Measurements from ENCODE around the gene TUBA3E. TPM values are rescaled to one million over a fixed set of nuclear protein-coding genes. Genes with fewer than 3 reads are reported as not detected.

Gene TUBA3E
- total RNA-seq (2013) = not detected
- polyA plus RNA-seq (not detected), polyA minus RNA-seq (not detected in 2 replicates), total RNA-seq (0 to 0.30 (median 0) reads per million in 11 experiments)

DNA sequence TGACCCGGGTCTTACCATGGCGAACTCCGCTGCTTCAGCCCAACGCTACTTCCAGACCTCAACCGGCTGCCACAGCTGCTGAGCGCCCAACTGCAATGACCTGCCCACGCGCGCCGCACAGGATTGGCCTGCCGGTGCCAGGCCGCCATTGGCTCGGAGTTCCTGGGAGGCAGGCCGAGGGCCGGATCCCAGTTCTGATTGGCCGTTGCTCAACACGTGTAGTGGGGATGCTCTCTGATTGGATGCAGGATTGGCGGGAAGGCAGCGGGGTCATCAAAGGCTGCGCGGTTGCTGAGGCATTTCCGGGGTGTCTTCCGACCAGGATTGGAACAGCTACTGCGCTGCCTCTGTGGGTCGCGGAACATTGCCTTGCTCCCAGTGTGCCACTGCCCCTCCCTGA, at the start of gene TUBA3E:
Gene TUBA3E, minus strand, starts transcription at position 97 of the 400 bp plus-strand sequence. Its CDS starts 79 bp downstream, at position 18.
- H3K4me3 Mint-ChIP-seq = no peak within 1 kb of the TSS
- Histone ChIP-seq H3K9ac (ENCODE audit: insufficient read depth, low read length, poor library complexity, severe bottlenecking) (no peak within 1 kb of the TSS), H3K4me3 (replicated peaks in 1 of 3; ENCODE audit: low read depth in 2 of 3, low read length in 3 of 3) (no peak within 1 kb of the TSS), H3K27ac (ENCODE audit: low read depth in 1 of 2, low read length in 2 of 2) (no peak within 1 kb of the TSS), H3K79me2 (ENCODE audit: insufficient read depth, low read length) (no peaks in the 10 kb centered on the region), H3K36me3 (replicated peaks in 1 of 2; ENCODE audit: control insufficient read depth in 1 of 2, insufficient read depth in 2 of 2, low read length in 2 of 2) (no peaks in the 10 kb centered on the region), H3K4me2 (replicated peaks; ENCODE audit: extremely low read depth, low read length, poor library complexity, severe bottlenecking) (no peak within 1 kb of the TSS), H3K4me1 (ENCODE audit: control insufficient read depth in 1 of 2, insufficient read depth in 2 of 2, low read length in 2 of 2) (peaks cover 0 to 5% of the 10 kb centered on the region in 2 donors), H3K9me3 (replicated peaks in 1 of 2; ENCODE audit: control insufficient read depth in 1 of 2, insufficient read depth in 1 of 2, low read length in 2 of 2) (no peaks in the 10 kb centered on the region), H4K20me1 (ENCODE audit: insufficient read depth, low read length) (no peaks in the 10 kb centered on the region), H3K27me3 (ENCODE audit: control insufficient read depth in 2 of 2, insufficient read depth in 2 of 2, low read length in 2 of 2) (no peaks in the 10 kb centered on the region), H2AFZ (ENCODE audit: insufficient read depth, low read depth, low read length, poor library complexity, severe bottlenecking) (no peak within 1 kb of the TSS)
- H3K36me3 Mint-ChIP-seq = no peaks in the 10 kb centered on the region
- H3K27me3 Mint-ChIP-seq (ENCODE audit: low read depth in 3 of 3) = peaks cover 2 to 7% (median 4%) of the 10 kb centered on the region in 3 donors
- TF ChIP-seq, protein P1, sequence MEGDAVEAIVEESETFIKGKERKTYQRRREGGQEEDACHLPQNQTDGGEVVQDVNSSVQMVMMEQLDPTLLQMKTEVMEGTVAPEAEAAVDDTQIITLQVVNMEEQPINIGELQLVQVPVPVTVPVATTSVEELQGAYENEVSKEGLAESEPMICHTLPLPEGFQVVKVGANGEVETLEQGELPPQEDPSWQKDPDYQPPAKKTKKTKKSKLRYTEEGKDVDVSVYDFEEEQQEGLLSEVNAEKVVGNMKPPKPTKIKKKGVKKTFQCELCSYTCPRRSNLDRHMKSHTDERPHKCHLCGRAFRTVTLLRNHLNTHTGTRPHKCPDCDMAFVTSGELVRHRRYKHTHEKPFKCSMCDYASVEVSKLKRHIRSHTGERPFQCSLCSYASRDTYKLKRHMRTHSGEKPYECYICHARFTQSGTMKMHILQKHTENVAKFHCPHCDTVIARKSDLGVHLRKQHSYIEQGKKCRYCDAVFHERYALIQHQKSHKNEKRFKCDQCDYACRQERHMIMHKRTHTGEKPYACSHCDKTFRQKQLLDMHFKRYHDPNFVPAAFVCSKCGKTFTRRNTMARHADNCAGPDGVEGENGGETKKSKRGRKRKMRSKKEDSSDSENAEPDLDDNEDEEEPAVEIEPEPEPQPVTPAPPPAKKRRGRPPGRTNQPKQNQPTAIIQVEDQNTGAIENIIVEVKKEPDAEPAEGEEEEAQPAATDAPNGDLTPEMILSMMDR (IDR thresholded peaks at IDR 0.05) = no peak
- no peak for DNase-seq
- peaks cover 5% of the 10 kb centered on the region for H3K4me1 Mint-ChIP-seq
- intact Hi-C loops (cut with micrococcal nuclease) = no loop called here
- peaks cover 0 to 9% (median 7%) of the 10 kb centered on the region in 7 donors for H3K9me3 Mint-ChIP-seq
- H3K27ac Mint-ChIP-seq = peak within 1 kb of the TSS in 1 of 7 donors; percentile 2
- WGBS (ENCODE audit: insufficient coverage) = no CpG with 5 or more reads among the region's 26 CpGs

DNA sequence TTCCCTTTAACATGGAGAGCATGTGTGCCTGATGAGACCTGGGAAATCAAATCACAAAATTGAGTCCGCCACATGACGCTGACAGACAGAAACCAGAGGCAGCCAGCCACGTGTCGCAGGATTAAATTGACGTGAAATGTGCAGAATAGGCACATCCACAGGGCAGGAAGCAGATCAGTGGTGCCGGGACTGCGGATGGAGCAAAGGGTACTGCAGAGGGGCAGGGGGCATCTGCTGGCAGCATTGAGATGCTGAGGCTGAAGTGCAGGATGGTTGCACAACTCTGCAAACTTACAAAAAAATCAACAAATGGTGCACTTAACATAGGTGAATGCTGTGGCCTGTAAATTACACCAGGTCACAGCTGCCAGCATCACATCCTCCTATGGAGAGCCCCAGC, 48.2 kb upstream of the TUBA3E start:
- Histone ChIP-seq H3K79me2 (ENCODE audit: insufficient read depth, low read length) (no peaks in the 10 kb centered on the region), H3K4me1 (ENCODE audit: control insufficient read depth in 1 of 2, insufficient read depth in 2 of 2, low read length in 2 of 2) (no peaks in the 10 kb centered on the region), H3K9me3 (replicated peaks in 1 of 2; ENCODE audit: control insufficient read depth in 1 of 2, insufficient read depth in 1 of 2, low read length in 2 of 2) (no peaks in the 10 kb centered on the region), H4K20me1 (ENCODE audit: insufficient read depth, low read length) (no peaks in the 10 kb centered on the region), H3K27ac (ENCODE audit: low read depth in 1 of 2, low read length in 2 of 2) (no peak overlapping the region), H3K9ac (ENCODE audit: insufficient read depth, low read length, poor library complexity, severe bottlenecking) (no peak overlapping the region), H3K27me3 (ENCODE audit: control insufficient read depth in 2 of 2, insufficient read depth in 2 of 2, low read length in 2 of 2) (peaks cover 2 to 3% of the 10 kb centered on the region in 2 donors), H2AFZ (ENCODE audit: insufficient read depth, low read depth, low read length, poor library complexity, severe bottlenecking) (no peak overlapping the region), H3K4me2 (replicated peaks; ENCODE audit: extremely low read depth, low read length, poor library complexity, severe bottlenecking) (no peak overlapping the region), H3K36me3 (replicated peaks in 1 of 2; ENCODE audit: control insufficient read depth in 1 of 2, insufficient read depth in 2 of 2, low read length in 2 of 2) (no peaks in the 10 kb centered on the region), H3K4me3 (replicated peaks in 1 of 3; ENCODE audit: low read depth in 2 of 3, low read length in 3 of 3) (no peak overlapping the region)
- DNase-seq = no peak
- Mint-ChIP-seq H3K27ac (peak overlapping the region in 1 of 7 donors; percentile 15), H3K36me3 (no peaks in the 10 kb centered on the region), H3K4me1 (no peaks in the 10 kb centered on the region), H3K4me3 (no peak overlapping the region), H3K9me3 (peaks cover 0 to 8% (median 0%) of the 10 kb centered on the region in 7 donors), H3K27me3 (ENCODE audit: low read depth in 3 of 3) (peaks cover 8 to 27% (median 14%) of the 10 kb centered on the region in 3 donors)
- WGBS (ENCODE audit: insufficient coverage) = 91% methylated on average over 7 of the region's 7 CpGs
- intact Hi-C loops (cut with micrococcal nuclease) = no loop called here
- TF ChIP-seq, protein P1 (IDR thresholded peaks at IDR 0.05) = no peak

Measured in CD14-positive monocyte (primary cell).